Endothelial cell (in vitro differentiated cells): ENCODE results near the gene TBC1D14. TPM values are rescaled to one million over a fixed set of nuclear protein-coding genes. Genes with fewer than 3 reads are reported as not detected.

ENCODE experiments used
- DNase-seq: peaks from one replicate; pipeline ENCODE4 v3.0.0; 2021; ENCODE audit warnings: low spot score
- H3K27ac Mint-ChIP-seq: one replicate; pipeline ENCODE4 v1.8.0; 2021; ENCODE audit warnings: mixed read lengths, inconsistent platforms; ENCODE audit not compliant: unreplicated experiment
- H3K27me3 Mint-ChIP-seq: one replicate; pipeline ENCODE4 v1.8.0; 2021; ENCODE audit warnings: mild to moderate bottlenecking, moderate library complexity, mixed read lengths, inconsistent platforms; ENCODE audit not compliant: unreplicated experiment
- H3K36me3 Mint-ChIP-seq: one replicate; pipeline ENCODE4 v1.8.0; 2021; ENCODE audit warnings: mild to moderate bottlenecking, low read depth, mixed read lengths, inconsistent platforms; ENCODE audit not compliant: unreplicated experiment
- H3K4me1 Mint-ChIP-seq: one replicate; pipeline ENCODE4 v1.8.0; 2021; ENCODE audit warnings: mild to moderate bottlenecking, mixed read lengths, inconsistent platforms; ENCODE audit not compliant: unreplicated experiment
- H3K4me3 Mint-ChIP-seq: one replicate; pipeline ENCODE4 v1.8.0; 2021; ENCODE audit warnings: mild to moderate bottlenecking, mixed read lengths, inconsistent platforms; ENCODE audit not compliant: unreplicated experiment
- H3K9me3 Mint-ChIP-seq: one replicate; pipeline ENCODE4 v1.8.0; 2021; ENCODE audit warnings: mixed read lengths, inconsistent platforms; ENCODE audit not compliant: unreplicated experiment
- total RNA-seq: library from RNA; stranded (reverse); fragmentation: NEBNext Ultra II Directional; extraction: Animal tissue kit (Norgen Biotek cat#: 25700); gene quantifications from one replicate; pipeline ENCODE4 v1.2.1, GENCODE V29; 2021; ENCODE audit not compliant: unreplicated experiment
- TF ChIP-seq, protein P1 (sequence below): fragments of 200-600 bp; sonication (generic); IDR thresholded peaks from one replicate; pipeline ENCODE4 v1.5.0; 2021; ENCODE audit warnings: antibody characterized with exemption; ENCODE audit not compliant: unreplicated experiment

The TBC1D14 gene
- total RNA-seq, 1 donor from 2014 or later: 33.0 TPM

DNA sequence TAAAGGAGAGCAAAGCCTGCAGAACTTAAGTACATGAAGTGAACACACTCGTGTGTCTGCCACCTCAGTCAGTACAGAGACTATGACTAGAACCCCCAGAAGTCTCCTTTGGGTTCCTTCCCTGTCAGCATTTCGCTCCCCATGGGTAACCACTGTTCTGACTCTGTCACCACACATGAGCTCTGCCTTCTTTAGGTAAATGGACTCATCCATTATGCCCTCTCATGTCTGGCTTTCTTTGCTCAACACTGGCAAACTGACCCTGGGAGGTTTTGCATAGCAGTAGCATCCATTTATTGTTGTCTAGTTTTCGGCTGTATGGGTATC is 38.5 kb downstream of the TBC1D14 start:
- H3K4me3 Mint-ChIP-seq: no peak overlapping the region
- H3K27me3 Mint-ChIP-seq: peaks cover 2% of the 10 kb centered on the region
- H3K4me1 Mint-ChIP-seq: peaks cover 14% of the 10 kb centered on the region
- no peak overlapping the region for H3K27ac Mint-ChIP-seq
- DNase-seq: no peak
- TF ChIP-seq, protein P1, sequence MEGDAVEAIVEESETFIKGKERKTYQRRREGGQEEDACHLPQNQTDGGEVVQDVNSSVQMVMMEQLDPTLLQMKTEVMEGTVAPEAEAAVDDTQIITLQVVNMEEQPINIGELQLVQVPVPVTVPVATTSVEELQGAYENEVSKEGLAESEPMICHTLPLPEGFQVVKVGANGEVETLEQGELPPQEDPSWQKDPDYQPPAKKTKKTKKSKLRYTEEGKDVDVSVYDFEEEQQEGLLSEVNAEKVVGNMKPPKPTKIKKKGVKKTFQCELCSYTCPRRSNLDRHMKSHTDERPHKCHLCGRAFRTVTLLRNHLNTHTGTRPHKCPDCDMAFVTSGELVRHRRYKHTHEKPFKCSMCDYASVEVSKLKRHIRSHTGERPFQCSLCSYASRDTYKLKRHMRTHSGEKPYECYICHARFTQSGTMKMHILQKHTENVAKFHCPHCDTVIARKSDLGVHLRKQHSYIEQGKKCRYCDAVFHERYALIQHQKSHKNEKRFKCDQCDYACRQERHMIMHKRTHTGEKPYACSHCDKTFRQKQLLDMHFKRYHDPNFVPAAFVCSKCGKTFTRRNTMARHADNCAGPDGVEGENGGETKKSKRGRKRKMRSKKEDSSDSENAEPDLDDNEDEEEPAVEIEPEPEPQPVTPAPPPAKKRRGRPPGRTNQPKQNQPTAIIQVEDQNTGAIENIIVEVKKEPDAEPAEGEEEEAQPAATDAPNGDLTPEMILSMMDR: no peak
- H3K36me3 Mint-ChIP-seq: no peaks in the 10 kb centered on the region
- no peaks in the 10 kb centered on the region for H3K9me3 Mint-ChIP-seq

GRCh38 chr4:6951880-6952381 is 42.3 kb downstream of the TBC1D14 start:
- Mint-ChIP-seq H3K27ac (no peak overlapping the region), H3K4me1 (peaks cover 13% of the 10 kb centered on the region), H3K4me3 (no peak overlapping the region), H3K9me3 (no peaks in the 10 kb centered on the region), H3K36me3 (no peaks in the 10 kb centered on the region), H3K27me3 (no peaks in the 10 kb centered on the region)
- DNase-seq: no peak
- TF ChIP-seq, protein P1: no peak

DNA sequence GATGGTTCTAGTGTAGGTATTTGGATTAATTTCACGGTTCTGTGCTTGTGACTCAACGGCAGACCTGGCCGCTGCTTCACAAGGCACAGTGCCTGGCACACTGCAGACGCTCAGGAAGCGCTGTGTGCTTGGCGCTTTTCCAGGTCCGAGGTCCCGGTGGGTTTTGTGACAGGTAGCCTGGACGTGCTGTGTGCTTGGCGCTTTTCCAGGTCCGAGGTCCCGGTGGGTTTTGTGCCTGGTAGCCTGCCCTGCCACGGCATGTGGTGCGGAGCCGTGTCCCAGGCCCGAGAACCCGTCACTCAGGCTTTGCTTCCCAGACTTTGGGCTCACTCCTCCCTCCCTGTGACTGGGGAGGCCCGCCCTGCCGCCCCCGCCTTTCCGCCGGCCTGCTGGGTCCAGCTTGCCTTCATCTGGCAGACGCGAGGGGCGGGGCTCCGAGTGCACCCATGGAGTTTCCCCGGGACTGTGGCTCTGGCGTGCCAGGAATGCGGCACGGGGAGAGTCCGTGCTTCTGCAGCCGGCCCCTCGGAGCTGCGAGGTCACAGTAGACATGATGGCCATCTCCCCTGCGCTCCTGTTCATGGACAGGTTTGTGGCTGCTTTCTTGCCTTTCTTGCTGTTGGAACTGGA is 44.2 kb downstream of the TBC1D14 start:
- H3K36me3 Mint-ChIP-seq: no peaks in the 10 kb centered on the region
- no peak overlapping the region for H3K4me3 Mint-ChIP-seq
- peak; percentile 22 for DNase-seq
- no peak overlapping the region for H3K27ac Mint-ChIP-seq
- H3K4me1 Mint-ChIP-seq: peaks cover 13% of the 10 kb centered on the region
- TF ChIP-seq, protein P1: no peak
- H3K9me3 Mint-ChIP-seq: no peaks in the 10 kb centered on the region
- H3K27me3 Mint-ChIP-seq: peaks cover 1% of the 10 kb centered on the region

- no peak for DNase-seq
- TF ChIP-seq, protein P1: no peak
- no peaks in the 10 kb centered on the region for H3K36me3 Mint-ChIP-seq
- H3K9me3 Mint-ChIP-seq: no peaks in the 10 kb centered on the region
- peaks cover 13% of the 10 kb centered on the region for H3K4me1 Mint-ChIP-seq
- H3K4me3 Mint-ChIP-seq: no peak overlapping the region
- H3K27ac Mint-ChIP-seq: no peak overlapping the region
- H3K27me3 Mint-ChIP-seq: peaks cover 1% of the 10 kb centered on the region
Observed at GRCh38 chr4:6955261-6955911, 45.8 kb downstream of the TBC1D14 start.

DNA sequence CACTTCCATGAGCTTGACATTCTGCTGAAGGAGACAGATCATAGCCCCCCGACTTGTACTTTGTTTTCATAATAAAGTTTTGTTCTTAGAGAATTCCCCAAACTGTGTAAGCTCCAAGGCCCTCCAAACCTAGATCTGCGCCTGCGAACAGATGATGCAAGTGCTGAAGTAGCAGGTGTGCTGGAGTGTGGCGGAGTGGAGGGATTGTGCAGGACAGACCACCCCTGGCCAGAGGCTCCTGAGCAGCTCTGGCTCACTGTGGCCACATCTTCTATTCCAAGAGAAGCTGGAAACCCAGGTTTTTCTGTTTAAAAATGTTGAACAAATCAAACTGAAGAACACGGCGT is 46.4 kb downstream of the TBC1D14 start:
- TF ChIP-seq, protein P1: no peak

More for the DNA sequence above, 46.4 kb downstream of the TBC1D14 start:
- Mint-ChIP-seq H3K4me3 (no peak overlapping the region), H3K27me3 (peaks cover 1% of the 10 kb centered on the region), H3K4me1 (peaks cover 13% of the 10 kb centered on the region), H3K36me3 (no peaks in the 10 kb centered on the region), H3K9me3 (no peaks in the 10 kb centered on the region), H3K27ac (no peak overlapping the region)
- no peak for DNase-seq
